Measurements from ENCODE around the gene TUBB3. TPM values are rescaled to one million over a fixed set of nuclear protein-coding genes. Genes with fewer than 3 reads are reported as not detected.

TUBB3 gene
- total RNA-seq, 1 experiment from 2014 or later = 173 TPM

DNA sequence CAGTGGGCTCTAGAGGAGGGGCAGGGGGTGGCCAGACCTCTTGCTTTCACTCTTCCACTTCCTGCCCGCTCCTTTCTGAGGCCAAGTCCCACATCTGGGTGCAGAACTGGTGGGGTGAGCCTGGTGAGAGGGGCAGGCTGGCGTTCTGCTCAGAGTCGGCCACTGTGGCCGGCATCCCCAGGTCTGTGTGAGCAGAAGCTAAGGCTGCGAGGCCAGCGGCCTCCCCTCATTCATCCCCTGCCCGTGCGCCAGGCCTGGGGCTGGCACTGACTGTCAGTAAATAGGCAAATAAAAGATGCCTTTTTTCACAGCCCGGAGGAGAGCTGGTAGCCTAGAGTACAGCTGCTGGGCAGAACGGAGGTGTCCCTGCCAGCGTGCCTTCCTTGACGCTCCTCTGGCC lies 26.6 kb downstream of the TUBB3 start:
- ChIA-PET POLR2A (no interaction called here), CTCF (interaction anchor here (1.0 kb wide), 1 partner anchor 28 kb away, joined by 3 read pairs; no protein-coding TSS in a partner anchor), RAD21 (ENCODE audit: low non-redundant PET in 1 of 2, low total read pairs in 2 of 2, uncharacterized antibody in 2 of 2, unreplicated experiment in 2 of 2) (no interaction called here)
- Histone ChIP-seq H3K79me2 (ENCODE audit: insufficient read depth, low read length) (peaks cover 45% of the 10 kb centered on the region), H3K36me3 (ENCODE audit: control insufficient read depth in 1 of 2, insufficient read depth in 2 of 2, low read length in 2 of 2) (0 out of 4 replicates have a peak, but pooled peaks cover 0 to 3% of the 10 kb centered on the region in 2 experiments), H3K27me3 (ENCODE audit: insufficient read depth, low read length) (no peaks in the 10 kb centered on the region), H3K9me2 (ENCODE audit: insufficient read depth) (no peaks in the 10 kb centered on the region), H3K4me3 (replicated peaks in 1 of 2; ENCODE audit: low read depth in 1 of 2, low read length in 2 of 2) (peak overlapping the region; percentile 67 to 82), H3K27ac (ENCODE audit: low read depth, low read length) (no peak overlapping the region; the same call in 1 of the 2 replicates), H3K4me1 (ENCODE audit: control insufficient read depth in 1 of 2, insufficient read depth in 2 of 2, low read length in 2 of 2) (peaks cover 21 to 32% of the 10 kb centered on the region in 2 experiments), H4K20me1 (ENCODE audit: insufficient read depth) (no peaks in the 10 kb centered on the region), H3K9me3 (ENCODE audit: control insufficient read depth in 1 of 2, insufficient read depth in 1 of 2, low read depth in 1 of 2, low read length in 2 of 2) (no peaks in the 10 kb centered on the region), H3K9ac (ENCODE audit: low read length) (peak overlapping the region; percentile 75), H3K4me2 (ENCODE audit: low read length) (peak overlapping the region; percentile 95), H2AFZ (ENCODE audit: low read depth, low read length, poor library complexity, severe bottlenecking) (no peak overlapping the region)
- TF ChIP-seq, protein P1, sequence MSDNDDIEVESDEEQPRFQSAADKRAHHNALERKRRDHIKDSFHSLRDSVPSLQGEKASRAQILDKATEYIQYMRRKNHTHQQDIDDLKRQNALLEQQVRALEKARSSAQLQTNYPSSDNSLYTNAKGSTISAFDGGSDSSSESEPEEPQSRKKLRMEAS (IDR thresholded peaks at IDR 0.05) = no peak
- TF ChIP-seq, protein P2, sequence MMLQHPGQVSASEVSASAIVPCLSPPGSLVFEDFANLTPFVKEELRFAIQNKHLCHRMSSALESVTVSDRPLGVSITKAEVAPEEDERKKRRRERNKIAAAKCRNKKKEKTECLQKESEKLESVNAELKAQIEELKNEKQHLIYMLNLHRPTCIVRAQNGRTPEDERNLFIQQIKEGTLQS (IDR thresholded peaks at IDR 0.05) = no peak
- TF ChIP-seq POLR2AphosphoS5 (IDR thresholded peaks at IDR 0.05; ENCODE audit: low read depth, low read length) (no peak), POLR2A (IDR thresholded peaks at IDR 0.05; ENCODE audit: borderline replicate concordance, extremely low read depth, insufficient read depth, insufficient read length) (no peak), SP1 (IDR thresholded peaks at IDR 0.05; ENCODE audit: low read depth) (no peak), EZH2phosphoT487 (IDR thresholded peaks at IDR 0.05; ENCODE audit: borderline replicate concordance) (no peak), EZH2 (IDR thresholded peaks at IDR 0.05) (no peak), ELF1 (IDR thresholded peaks at IDR 0.05; ENCODE audit: borderline replicate concordance, low read depth) (no peak), RAD21 (IDR thresholded peaks at IDR 0.05; ENCODE audit: low read depth) (no peak)
- TF ChIP-seq, protein P3, sequence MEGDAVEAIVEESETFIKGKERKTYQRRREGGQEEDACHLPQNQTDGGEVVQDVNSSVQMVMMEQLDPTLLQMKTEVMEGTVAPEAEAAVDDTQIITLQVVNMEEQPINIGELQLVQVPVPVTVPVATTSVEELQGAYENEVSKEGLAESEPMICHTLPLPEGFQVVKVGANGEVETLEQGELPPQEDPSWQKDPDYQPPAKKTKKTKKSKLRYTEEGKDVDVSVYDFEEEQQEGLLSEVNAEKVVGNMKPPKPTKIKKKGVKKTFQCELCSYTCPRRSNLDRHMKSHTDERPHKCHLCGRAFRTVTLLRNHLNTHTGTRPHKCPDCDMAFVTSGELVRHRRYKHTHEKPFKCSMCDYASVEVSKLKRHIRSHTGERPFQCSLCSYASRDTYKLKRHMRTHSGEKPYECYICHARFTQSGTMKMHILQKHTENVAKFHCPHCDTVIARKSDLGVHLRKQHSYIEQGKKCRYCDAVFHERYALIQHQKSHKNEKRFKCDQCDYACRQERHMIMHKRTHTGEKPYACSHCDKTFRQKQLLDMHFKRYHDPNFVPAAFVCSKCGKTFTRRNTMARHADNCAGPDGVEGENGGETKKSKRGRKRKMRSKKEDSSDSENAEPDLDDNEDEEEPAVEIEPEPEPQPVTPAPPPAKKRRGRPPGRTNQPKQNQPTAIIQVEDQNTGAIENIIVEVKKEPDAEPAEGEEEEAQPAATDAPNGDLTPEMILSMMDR (IDR thresholded peaks at IDR 0.05 in 2 of 3, conservative IDR thresholded peaks at IDR 0.05 in 1 of 3; ENCODE audit: borderline replicate concordance in 1 of 3, insufficient read depth in 1 of 3, low read depth in 2 of 3, low read length in 2 of 3) = no peak
- ATAC-seq = no peak
- intact Hi-C loops (cut with micrococcal nuclease) = no loop called here
- no TSS peak for BruUV-seq (replicated peaks)
- DNase-seq (ENCODE audit: low read depth, low spot score) = no peak

Data from HCT116 (cell line).